ENCODE results near the gene PDZD4. TPM values are rescaled to one million over a fixed set of nuclear protein-coding genes. Genes with fewer than 3 reads are reported as not detected.

PDZD4 gene
- total RNA-seq, 1 donor from 2014 or later = 4.8 TPM

DNA sequence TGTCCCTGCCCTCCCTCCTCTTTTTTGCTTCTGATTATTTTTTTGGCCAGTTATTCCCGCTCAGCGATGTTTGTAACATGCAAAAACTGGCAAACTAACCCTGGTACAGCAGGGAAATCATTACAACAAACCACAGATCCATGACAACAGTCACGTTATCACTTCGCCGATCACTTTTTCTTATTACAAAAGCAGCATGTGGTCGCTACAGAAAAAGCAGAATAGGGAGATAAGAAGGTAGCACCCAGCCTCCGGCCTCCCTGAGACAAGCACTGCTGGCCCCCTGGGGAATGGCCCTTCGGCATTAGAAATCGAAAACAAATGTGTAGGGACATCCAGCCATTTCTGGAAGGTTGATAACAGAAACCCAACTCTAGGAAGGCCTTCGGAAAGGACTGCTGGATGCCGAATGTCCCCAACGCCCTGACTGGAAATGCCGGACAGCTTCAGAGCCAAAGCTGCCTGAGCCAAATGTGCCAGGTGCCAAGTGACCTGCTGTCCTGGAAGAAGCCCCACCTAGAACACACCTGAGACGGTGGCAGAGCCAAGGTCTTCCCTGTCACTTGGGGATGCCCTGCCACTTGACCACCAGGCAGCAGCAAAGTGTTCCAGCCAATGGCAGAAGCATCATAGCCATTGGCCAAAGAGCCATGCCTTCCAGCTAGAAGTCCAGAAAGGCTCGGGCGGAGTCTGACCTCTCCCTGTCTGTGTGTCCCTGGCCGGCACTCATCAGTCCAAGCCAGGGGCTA is 39.1 kb downstream of the PDZD4 start:
- H3K36me3 Mint-ChIP-seq (ENCODE audit: insufficient read depth) = peaks cover 8% of the 10 kb centered on the region
- peaks cover 3% of the 10 kb centered on the region for H3K9me3 Mint-ChIP-seq (ENCODE audit: low read depth)
- H3K27ac Mint-ChIP-seq = no peak overlapping the region
- no peak overlapping the region for H3K4me3 Mint-ChIP-seq (ENCODE audit: low read depth)
- peaks cover 9% of the 10 kb centered on the region for H3K4me1 Mint-ChIP-seq (ENCODE audit: low read depth)
- no peaks in the 10 kb centered on the region for H3K27me3 Mint-ChIP-seq
- DNase-seq (ENCODE audit: low spot score, unreplicated experiment) = no peak
- no peak for TF ChIP-seq CTCF (IDR thresholded peaks at IDR 0.05; ENCODE audit: unreplicated experiment)

- no peak for TF ChIP-seq CTCF (IDR thresholded peaks at IDR 0.05; ENCODE audit: unreplicated experiment)
- Mint-ChIP-seq H3K36me3 (ENCODE audit: insufficient read depth) (peaks cover 8% of the 10 kb centered on the region), H3K9me3 (ENCODE audit: low read depth) (peaks cover 3% of the 10 kb centered on the region), H3K27me3 (no peaks in the 10 kb centered on the region), H3K4me1 (ENCODE audit: low read depth) (peaks cover 5% of the 10 kb centered on the region), H3K27ac (no peak overlapping the region), H3K4me3 (ENCODE audit: low read depth) (no peak overlapping the region)
- no peak for DNase-seq (ENCODE audit: low spot score, unreplicated experiment)
These were observed 40.7 kb downstream of the PDZD4 start for GRCh38 chrX:153789654-153790053.

GRCh38 chrX:153786669-153787068 is 43.7 kb downstream of the PDZD4 start:
- DNase-seq (ENCODE audit: low spot score, unreplicated experiment) = no peak
- H3K27ac Mint-ChIP-seq = no peak overlapping the region
- no peak overlapping the region for H3K4me3 Mint-ChIP-seq (ENCODE audit: low read depth)
- no peak for TF ChIP-seq CTCF (IDR thresholded peaks at IDR 0.05; ENCODE audit: unreplicated experiment)
- H3K9me3 Mint-ChIP-seq (ENCODE audit: low read depth) = peaks cover 3% of the 10 kb centered on the region
- no peaks in the 10 kb centered on the region for H3K4me1 Mint-ChIP-seq (ENCODE audit: low read depth)
- H3K36me3 Mint-ChIP-seq (ENCODE audit: insufficient read depth) = peaks cover 6% of the 10 kb centered on the region
- no peaks in the 10 kb centered on the region for H3K27me3 Mint-ChIP-seq

GRCh38 chrX:153784325-153784967 is 45.9 kb downstream of the PDZD4 start:
- Mint-ChIP-seq H3K4me3 (ENCODE audit: low read depth) (no peak overlapping the region), H3K27ac (no peak overlapping the region), H3K4me1 (ENCODE audit: low read depth) (no peaks in the 10 kb centered on the region), H3K36me3 (ENCODE audit: insufficient read depth) (peaks cover 6% of the 10 kb centered on the region), H3K9me3 (ENCODE audit: low read depth) (no peaks in the 10 kb centered on the region), H3K27me3 (no peaks in the 10 kb centered on the region)
- DNase-seq (ENCODE audit: low spot score, unreplicated experiment) = no peak
- no peak for TF ChIP-seq CTCF (IDR thresholded peaks at IDR 0.05; ENCODE audit: unreplicated experiment)

DNA sequence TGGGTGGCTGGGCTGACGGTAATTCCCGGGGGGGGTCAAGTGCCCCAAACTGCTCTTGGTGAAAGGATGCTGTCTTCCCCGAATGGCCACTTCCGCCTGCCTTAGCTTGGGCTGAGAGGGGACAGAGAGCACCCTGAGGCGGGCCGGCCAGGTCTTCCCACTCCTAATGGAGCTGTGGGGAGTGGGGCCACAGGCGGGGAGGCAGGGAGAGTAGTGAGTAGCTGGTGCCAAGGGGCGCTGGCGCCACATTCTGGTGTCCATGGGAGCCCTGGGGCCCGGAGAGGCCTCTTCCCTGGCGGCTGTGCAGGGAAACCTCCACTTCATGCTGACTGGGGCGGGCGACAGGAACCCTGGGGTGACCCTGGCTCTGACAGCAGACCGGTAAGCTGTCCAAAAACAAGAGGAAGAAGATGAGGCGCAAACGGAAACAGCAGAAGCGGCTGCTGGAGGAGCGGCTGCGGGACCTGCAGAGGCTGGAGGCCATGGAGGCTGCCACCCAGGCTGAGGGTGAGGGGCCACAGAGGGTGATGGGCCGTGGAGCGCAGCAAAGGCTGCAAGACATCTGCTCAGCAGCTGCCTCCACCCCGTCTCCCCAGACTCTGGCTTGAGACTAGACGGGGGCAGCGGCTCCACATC is 46.8 kb downstream of the PDZD4 start:
- Mint-ChIP-seq H3K4me1 (ENCODE audit: low read depth) (no peaks in the 10 kb centered on the region), H3K36me3 (ENCODE audit: insufficient read depth) (peaks cover 5% of the 10 kb centered on the region), H3K27ac (no peak overlapping the region), H3K9me3 (ENCODE audit: low read depth) (no peaks in the 10 kb centered on the region), H3K27me3 (no peaks in the 10 kb centered on the region), H3K4me3 (ENCODE audit: low read depth) (no peak overlapping the region)
- DNase-seq (ENCODE audit: low spot score, unreplicated experiment) = no peak
- no peak for TF ChIP-seq CTCF (IDR thresholded peaks at IDR 0.05; ENCODE audit: unreplicated experiment)
